Epithelial cell of esophagus (primary cell): ENCODE data around the gene PTPN14.

Experiments
- DNase-seq: peaks from one replicate; pipeline ENCODE4 v3.0.0; 2010; ENCODE audit warnings: low read depth
- H3K4me3 ChIP-seq: 2 replicates; pipeline ENCODE4 v1.5.1; 2011; ENCODE audit warnings: mild to moderate bottlenecking, low read length, control low read depth
- TF ChIP-seq, protein P1 (sequence below): IDR thresholded peaks from 2 replicates; pipeline ENCODE4 v1.5.1; 2011; ENCODE audit warnings: low read depth, mild to moderate bottlenecking, low read length, control low read depth, inconsistent platforms; ENCODE audit not compliant: insufficient read depth; ENCODE audit errors: missing control alignments

Gene PTPN14

GRCh38 chr1:214317300-214317699, 234.1 kb downstream of the PTPN14 start:
- no peak overlapping the region for H3K4me3 ChIP-seq
- TF ChIP-seq, protein P1, sequence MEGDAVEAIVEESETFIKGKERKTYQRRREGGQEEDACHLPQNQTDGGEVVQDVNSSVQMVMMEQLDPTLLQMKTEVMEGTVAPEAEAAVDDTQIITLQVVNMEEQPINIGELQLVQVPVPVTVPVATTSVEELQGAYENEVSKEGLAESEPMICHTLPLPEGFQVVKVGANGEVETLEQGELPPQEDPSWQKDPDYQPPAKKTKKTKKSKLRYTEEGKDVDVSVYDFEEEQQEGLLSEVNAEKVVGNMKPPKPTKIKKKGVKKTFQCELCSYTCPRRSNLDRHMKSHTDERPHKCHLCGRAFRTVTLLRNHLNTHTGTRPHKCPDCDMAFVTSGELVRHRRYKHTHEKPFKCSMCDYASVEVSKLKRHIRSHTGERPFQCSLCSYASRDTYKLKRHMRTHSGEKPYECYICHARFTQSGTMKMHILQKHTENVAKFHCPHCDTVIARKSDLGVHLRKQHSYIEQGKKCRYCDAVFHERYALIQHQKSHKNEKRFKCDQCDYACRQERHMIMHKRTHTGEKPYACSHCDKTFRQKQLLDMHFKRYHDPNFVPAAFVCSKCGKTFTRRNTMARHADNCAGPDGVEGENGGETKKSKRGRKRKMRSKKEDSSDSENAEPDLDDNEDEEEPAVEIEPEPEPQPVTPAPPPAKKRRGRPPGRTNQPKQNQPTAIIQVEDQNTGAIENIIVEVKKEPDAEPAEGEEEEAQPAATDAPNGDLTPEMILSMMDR: no peak
- DNase-seq: no peak

- peak; percentile 39 for DNase-seq
- H3K4me3 ChIP-seq: no peak overlapping the region
- TF ChIP-seq, protein P1: no peak
Measured at GRCh38 chr1:214316593-214316992, 234.8 kb downstream of the PTPN14 start.

- DNase-seq: no peak
- no peak overlapping the region for H3K4me3 ChIP-seq
- TF ChIP-seq, protein P1: no peak
Measured at GRCh38 chr1:214314178-214314843, 237.1 kb downstream of the PTPN14 start.

DNA sequence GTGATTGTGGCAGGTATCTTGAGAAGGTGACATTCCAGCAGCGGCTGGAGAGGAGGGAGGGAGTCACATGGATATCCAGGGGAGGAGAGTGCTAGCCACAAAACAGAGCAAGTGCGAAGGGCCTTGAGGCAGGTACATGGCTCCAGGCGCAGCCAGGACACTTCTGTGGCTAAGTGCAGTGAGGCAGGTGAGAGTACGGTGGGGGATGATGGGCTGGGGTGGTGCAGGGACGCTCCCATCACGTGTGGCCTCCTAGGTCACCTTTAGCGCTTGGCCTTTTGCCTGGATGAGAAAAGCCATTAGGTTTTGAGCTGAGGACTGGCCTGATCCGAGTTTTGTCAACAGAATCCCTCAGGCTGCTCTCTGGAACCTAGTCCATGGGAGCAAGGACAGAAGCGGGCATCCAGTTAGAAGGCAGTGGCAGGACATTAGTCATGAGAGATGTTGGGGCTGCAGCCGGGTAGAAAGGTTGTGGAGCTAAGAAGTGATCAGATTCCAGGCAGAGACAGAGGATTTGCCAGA, 238.8 kb downstream of the PTPN14 start:
- no peak for DNase-seq
- TF ChIP-seq, protein P1: no peak
- H3K4me3 ChIP-seq: no peak overlapping the region

GRCh38 chr1:214310777-214311690, 240.4 kb downstream of the PTPN14 start:
- TF ChIP-seq, protein P1: no peak
- DNase-seq: no peak
- H3K4me3 ChIP-seq: no peak overlapping the region

DNA sequence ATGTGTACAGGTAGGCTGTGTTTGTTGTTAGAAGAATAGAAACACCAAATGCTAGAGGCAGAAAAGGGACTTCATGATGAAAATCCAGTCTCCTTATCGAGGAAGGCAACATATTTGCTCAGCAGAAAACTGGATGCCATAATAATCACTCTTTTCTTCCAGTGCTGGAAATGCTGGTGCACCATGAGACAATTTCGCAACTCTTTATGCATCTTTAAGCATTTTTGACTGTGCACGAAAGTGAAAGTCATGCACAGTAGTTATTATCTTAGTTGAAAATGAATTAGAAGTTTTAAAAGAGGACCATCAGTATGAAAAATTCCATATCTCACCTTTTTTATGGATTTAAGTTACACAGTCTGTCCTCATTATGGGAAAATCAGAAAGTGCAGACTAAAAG, 241.4 kb downstream of the PTPN14 start:
- DNase-seq: no peak
- TF ChIP-seq, protein P1: no peak
- no peak overlapping the region for H3K4me3 ChIP-seq
